GM12891 (cell line): Measurements from ENCODE around the gene DNM1.

Experiments used
- POLR2AphosphoS5 ChIP-seq: IDR thresholded peaks from 2 replicates; pipeline ENCODE4 v1.6.1; 2011; ENCODE audit warnings: low read depth, low read length, control low read depth
- TAF1 ChIP-seq: IDR thresholded peaks from 2 replicates; pipeline ENCODE4 v1.6.1; 2011; ENCODE audit warnings: low read depth, low read length, control low read depth

DNA sequence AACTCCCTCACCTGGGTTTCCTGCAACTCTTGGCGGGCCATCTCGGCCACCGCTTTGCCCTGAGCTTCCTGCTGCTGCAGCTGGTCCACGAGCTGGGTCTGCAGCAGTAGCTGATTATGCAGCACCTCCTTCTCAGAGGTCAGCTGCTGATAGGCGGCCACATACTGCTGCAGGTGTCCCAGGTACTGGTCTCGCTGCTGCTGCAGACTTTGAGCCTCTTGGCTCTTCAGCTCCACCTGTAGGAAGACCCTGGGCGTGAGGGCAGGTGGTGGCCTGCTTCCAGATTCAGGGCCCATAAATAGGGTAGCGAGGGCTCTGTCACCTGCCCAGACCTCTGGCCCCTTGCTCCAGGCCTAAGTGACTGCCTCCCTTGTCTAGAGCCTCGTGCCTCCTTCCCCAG, 56.0 kb downstream of the DNM1 start:
- TF ChIP-seq POLR2AphosphoS5 = no peak
- TF ChIP-seq TAF1 = no peak
